ENCODE results near the gene FABP1.

The FABP1 gene

DNA sequence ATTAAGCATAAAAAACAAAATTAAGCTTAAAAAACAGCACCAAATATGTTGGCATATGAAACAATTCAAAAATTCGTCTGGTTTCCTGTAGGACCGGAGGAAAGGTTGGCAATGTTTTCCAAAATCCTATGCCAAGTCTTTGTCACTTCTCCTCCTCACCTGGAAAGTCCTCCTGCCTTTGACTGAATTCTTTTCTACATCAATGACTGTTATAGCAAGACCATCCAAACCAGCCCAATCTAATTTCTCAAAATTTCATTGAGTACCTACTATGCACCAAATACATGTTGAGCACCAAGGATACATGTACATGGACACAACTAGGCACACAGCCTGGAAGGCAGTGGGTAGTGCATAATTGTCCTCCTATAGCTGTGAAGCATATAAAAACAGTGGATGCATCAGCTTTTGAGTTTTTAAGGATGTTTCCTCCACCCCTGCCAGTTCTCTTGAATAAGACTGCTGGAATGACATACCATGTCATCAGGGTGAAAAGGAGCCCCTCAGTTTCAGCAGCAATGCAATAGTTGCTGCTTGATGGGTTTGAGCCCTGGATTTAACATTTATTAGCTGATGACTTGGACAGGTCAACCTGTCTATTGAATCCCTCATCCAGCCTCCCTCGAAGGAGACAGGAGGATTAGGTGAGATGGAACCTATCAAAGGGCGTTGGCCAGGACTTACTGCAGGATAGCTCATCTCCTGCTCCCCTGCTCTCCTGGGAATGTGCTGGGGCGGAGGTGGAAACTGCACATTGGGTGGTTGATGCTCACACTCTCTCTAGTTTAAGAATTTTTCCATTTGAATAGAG, 4.5 kb downstream of the FABP1 start:
- H3K36me3 ChIP-seq (ENCODE audit: insufficient read depth, low read length): no peaks in the 10 kb centered on the region
- no peak overlapping the region for H3K4me2 ChIP-seq (ENCODE audit: low read length)
- H3K27me3 ChIP-seq (ENCODE audit: control insufficient read depth, insufficient read depth, low read length): peaks cover 14% of the 10 kb centered on the region
- no peak overlapping the region for H3K9ac ChIP-seq (ENCODE audit: low read depth, low read length)
- no peak overlapping the region for H3K4me3 ChIP-seq (ENCODE audit: low read length)
- no peaks in the 10 kb centered on the region for H3K4me1 ChIP-seq (ENCODE audit: control insufficient read depth, insufficient read depth, low read length)
- H3K9me3 ChIP-seq (replicated peaks; ENCODE audit: low read length): no peaks in the 10 kb centered on the region

DNA sequence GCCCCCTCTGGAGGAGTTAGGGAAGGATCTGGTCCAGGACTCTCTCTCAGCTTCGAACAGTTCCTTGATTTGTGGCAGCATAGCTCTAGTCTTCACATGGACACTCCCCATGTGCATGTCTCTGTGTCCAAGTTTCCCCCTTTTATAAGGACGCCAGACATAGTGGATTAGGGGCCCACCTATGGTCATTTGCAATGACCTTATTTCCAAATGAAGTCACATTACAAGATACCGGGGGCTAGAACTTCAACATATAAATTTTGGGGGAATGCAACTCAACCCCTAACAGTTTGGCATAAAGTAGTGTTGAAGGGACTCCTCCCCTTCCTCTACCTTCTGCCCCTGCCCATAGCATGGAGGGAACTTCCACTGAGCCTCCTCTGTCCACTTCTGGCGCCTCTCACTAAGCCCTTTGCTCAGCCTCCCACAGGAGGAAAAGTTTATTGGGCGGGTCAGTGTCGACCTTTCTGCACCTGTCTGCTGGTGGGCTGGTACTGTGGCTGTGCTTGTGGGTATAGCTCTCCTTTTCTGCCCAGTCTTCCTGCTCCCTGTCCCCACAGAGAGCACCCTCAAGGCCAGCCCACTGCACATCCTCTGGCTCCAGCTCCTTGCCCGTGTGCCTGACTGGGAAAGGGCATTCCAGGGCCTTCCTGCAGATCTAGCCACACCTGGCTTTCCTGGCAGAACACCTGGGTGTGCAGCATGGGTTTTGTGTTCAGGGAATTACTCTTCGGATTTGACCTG, 5.5 kb downstream of the FABP1 start:
- Histone ChIP-seq H3K4me2 (ENCODE audit: low read length) (no peak overlapping the region), H3K4me3 (ENCODE audit: low read length) (no peak overlapping the region), H3K4me1 (ENCODE audit: control insufficient read depth, insufficient read depth, low read length) (no peaks in the 10 kb centered on the region), H3K27me3 (ENCODE audit: control insufficient read depth, insufficient read depth, low read length) (peaks cover 21% of the 10 kb centered on the region), H3K36me3 (ENCODE audit: insufficient read depth, low read length) (no peaks in the 10 kb centered on the region), H3K9ac (ENCODE audit: low read depth, low read length) (no peak overlapping the region), H3K9me3 (replicated peaks; ENCODE audit: low read length) (no peaks in the 10 kb centered on the region)

DNA sequence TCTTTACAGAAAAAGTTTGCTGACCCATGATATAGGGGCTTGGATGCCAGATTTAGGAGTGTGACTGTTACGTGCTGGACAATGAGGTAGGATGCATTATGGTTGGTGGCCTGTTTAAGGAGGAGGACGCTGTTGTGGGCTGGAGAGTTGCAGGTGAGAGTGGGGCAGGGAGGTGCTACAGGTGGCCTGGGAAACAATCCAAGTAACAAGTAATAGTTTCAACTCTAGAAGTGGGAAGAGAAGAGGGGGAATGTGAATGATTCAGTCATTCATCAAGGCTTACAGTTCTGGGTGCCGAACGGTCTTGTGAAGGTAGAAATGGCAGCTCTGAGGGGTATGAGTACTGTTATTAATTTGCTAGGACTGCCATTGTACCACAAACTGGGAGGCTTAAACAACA, 6.2 kb downstream of the FABP1 start:
- no peaks in the 10 kb centered on the region for H3K4me1 ChIP-seq (ENCODE audit: control insufficient read depth, insufficient read depth, low read length)
- H3K4me3 ChIP-seq (ENCODE audit: low read length): no peak overlapping the region
- no peak overlapping the region for H3K4me2 ChIP-seq (ENCODE audit: low read length)
- H3K9ac ChIP-seq (ENCODE audit: low read depth, low read length): no peak overlapping the region
- no peaks in the 10 kb centered on the region for H3K9me3 ChIP-seq (replicated peaks; ENCODE audit: low read length)
- no peaks in the 10 kb centered on the region for H3K36me3 ChIP-seq (ENCODE audit: insufficient read depth, low read length)
- peaks cover 21% of the 10 kb centered on the region for H3K27me3 ChIP-seq (ENCODE audit: control insufficient read depth, insufficient read depth, low read length)

DNA sequence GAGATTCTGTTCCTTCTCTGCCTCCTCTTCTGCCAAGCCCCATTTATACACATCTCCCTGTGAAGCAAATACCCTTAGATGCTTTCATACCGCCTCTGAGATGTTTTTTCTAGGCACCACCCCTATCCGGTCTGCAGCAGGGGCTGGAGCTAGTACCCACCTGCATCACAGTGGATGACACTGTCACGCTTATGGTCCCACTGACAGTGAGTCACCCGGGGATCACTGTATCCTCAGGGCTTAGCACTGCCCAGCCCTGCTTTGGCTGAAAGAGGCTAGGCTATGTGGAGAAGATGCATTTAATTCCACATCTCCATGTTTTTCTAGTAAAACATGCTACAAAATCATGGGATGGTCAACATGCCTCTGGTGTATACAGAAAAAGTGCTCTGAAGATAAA, 9.9 kb downstream of the FABP1 start:
- Histone ChIP-seq H3K9me3 (replicated peaks; ENCODE audit: low read length) (no peaks in the 10 kb centered on the region), H3K36me3 (ENCODE audit: insufficient read depth, low read length) (no peaks in the 10 kb centered on the region), H3K4me3 (ENCODE audit: low read length) (no peak overlapping the region), H3K4me2 (ENCODE audit: low read length) (no peak overlapping the region), H3K27me3 (ENCODE audit: control insufficient read depth, insufficient read depth, low read length) (peaks cover 34% of the 10 kb centered on the region), H3K9ac (ENCODE audit: low read depth, low read length) (no peak overlapping the region), H3K4me1 (ENCODE audit: control insufficient read depth, insufficient read depth, low read length) (no peaks in the 10 kb centered on the region)

DNA sequence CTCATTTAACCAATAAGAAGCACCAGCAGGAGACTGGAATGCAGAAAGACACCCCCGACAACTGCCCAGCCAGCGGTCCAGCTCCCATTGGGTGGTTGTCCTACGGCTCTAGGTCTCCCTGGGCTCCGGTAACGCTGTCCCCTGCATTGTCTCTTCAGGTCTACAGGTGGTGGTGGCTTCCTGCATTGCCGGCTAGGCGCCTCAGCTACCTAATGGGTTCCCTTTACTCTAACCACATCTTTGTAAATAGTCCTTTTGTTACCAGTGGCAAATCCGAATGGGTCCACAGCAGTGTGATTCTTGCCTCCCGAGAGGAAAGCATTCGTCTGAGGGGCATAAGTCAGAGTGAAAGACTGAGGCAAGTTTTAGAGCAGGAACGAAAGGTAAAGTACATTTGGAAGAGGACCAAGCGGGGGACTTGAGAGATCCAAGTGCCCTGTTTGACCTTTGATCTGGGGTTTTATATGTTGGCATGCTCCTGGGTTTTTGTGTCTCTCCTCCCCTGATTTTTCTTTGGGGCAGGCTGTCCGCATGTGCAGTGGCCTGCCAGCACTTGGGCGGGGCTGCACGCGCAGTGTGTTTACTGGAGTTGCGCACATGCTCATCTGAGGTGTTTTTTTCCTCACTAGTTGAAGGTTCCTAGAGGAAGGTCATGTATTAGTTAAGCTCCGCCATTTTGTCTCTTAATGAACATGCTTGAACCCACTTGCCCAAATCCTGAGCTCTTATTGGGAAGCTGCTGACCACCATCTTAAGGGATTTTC, 11.0 kb downstream of the FABP1 start:
- no peak overlapping the region for H3K4me3 ChIP-seq (ENCODE audit: low read length)
- no peaks in the 10 kb centered on the region for H3K36me3 ChIP-seq (ENCODE audit: insufficient read depth, low read length)
- no peak overlapping the region for H3K4me2 ChIP-seq (ENCODE audit: low read length)
- H3K9me3 ChIP-seq (replicated peaks; ENCODE audit: low read length): no peaks in the 10 kb centered on the region
- no peaks in the 10 kb centered on the region for H3K4me1 ChIP-seq (ENCODE audit: control insufficient read depth, insufficient read depth, low read length)
- no peak overlapping the region for H3K9ac ChIP-seq (ENCODE audit: low read depth, low read length)
- H3K27me3 ChIP-seq (ENCODE audit: control insufficient read depth, insufficient read depth, low read length): peaks cover 34% of the 10 kb centered on the region

DNA sequence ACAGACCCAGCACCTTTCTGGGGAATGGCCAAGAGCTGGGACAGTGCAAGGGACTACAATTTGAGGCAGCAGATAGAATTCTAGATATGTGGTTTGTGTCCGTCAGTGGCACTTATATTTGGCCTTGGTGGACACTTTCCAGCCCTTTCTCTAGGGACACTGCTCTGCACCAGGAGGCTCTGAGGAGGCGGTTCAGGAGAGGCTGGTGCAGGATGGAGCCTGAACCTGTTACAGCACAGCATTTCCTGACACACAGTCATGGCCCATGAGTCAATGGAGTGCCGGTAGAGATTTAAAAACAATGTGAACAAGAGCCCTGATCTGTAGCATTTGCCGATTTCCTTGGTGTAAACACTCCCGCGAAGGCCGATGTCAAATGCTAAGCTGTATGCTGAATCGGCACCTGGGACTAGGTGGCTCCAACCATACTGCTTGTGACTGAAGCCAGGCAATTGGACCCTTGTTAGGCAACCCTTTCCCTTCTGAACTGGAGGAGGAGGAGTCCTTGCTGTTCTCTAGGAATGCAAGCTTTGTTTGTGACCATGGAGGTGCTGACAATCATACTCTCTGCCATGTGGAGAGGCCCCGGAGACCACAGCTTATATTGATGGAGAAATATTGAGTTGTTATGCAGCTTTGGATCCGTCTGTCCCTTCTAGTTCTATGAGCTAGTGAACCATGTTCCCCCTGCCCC, 11.9 kb downstream of the FABP1 start:
- Histone ChIP-seq H3K9me3 (replicated peaks; ENCODE audit: low read length) (no peaks in the 10 kb centered on the region), H3K4me2 (ENCODE audit: low read length) (no peak overlapping the region), H3K36me3 (ENCODE audit: insufficient read depth, low read length) (no peaks in the 10 kb centered on the region), H3K4me1 (ENCODE audit: control insufficient read depth, insufficient read depth, low read length) (no peaks in the 10 kb centered on the region), H3K4me3 (ENCODE audit: low read length) (no peak overlapping the region), H3K9ac (ENCODE audit: low read depth, low read length) (no peak overlapping the region), H3K27me3 (ENCODE audit: control insufficient read depth, insufficient read depth, low read length) (peaks cover 34% of the 10 kb centered on the region)

DNA sequence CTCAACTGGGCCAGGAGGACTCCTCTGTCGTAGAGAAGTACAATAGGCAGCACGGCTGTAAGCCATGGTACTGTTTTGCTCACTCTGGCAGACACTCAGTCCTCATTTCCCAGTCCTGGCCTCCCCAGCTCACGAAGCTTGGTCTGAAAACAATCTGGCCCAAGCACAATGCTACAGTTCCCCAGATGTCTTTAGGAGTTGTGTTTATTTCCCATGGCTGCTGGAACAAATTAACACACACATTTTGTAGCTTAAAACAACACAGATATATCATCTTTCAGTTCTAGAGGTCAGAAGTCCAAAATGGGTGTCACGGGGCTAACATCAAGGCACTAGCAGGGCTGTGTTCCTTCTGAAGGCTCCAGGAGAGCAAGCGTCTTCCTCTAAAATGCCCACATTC, 13.0 kb downstream of the FABP1 start:
- no peak overlapping the region for H3K9ac ChIP-seq (ENCODE audit: low read depth, low read length)
- no peaks in the 10 kb centered on the region for H3K4me1 ChIP-seq (ENCODE audit: control insufficient read depth, insufficient read depth, low read length)
- no peaks in the 10 kb centered on the region for H3K9me3 ChIP-seq (replicated peaks; ENCODE audit: low read length)
- no peak overlapping the region for H3K4me3 ChIP-seq (ENCODE audit: low read length)
- no peaks in the 10 kb centered on the region for H3K36me3 ChIP-seq (ENCODE audit: insufficient read depth, low read length)
- H3K4me2 ChIP-seq (ENCODE audit: low read length): no peak overlapping the region
- H3K27me3 ChIP-seq (ENCODE audit: control insufficient read depth, insufficient read depth, low read length): peaks cover 34% of the 10 kb centered on the region

DNA sequence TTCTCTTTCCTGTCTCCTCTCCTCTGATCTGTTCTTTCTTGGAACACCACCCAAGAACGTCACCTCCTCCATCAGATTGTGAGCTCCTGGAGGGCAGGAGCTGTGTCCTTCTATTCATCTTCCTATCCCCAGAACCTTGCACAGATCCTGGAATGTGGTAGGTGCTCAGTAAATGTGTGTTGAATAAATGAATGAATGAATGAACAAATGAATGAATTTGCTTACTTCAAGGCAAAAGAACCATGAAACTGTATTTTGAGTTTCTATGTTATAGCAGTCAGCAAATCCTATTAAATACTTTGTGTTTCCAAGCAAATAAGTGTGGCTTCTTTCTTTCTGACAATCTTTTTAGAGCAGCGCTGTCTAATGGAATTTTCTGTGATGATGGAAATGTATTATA, 14.8 kb downstream of the FABP1 start:
- Histone ChIP-seq H3K9ac (ENCODE audit: low read depth, low read length) (no peak overlapping the region), H3K9me3 (replicated peaks; ENCODE audit: low read length) (no peaks in the 10 kb centered on the region), H3K36me3 (ENCODE audit: insufficient read depth, low read length) (no peaks in the 10 kb centered on the region), H3K4me3 (ENCODE audit: low read length) (no peak overlapping the region), H3K27me3 (ENCODE audit: control insufficient read depth, insufficient read depth, low read length) (peaks cover 24% of the 10 kb centered on the region), H3K4me1 (ENCODE audit: control insufficient read depth, insufficient read depth, low read length) (no peaks in the 10 kb centered on the region), H3K4me2 (ENCODE audit: low read length) (no peak overlapping the region)

DNA sequence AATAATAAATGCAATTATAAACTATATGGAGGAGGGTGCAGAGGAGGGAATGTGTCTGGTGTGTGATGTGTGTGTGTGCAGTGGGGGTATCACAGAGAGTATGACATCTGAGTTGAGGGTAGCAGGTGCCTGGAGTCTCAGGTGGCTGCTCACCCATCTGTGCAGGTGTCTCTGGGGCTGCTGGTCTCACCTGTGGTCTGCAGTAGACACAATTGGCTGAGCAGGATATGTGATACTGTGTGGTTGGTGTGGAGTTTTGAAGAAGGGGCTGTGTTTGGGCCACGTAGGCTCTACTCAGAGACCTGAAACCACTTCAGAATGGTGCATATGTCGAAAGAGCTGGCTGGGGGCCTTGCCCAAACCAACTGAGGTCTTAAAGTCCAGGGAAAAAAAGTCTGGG, 17.0 kb downstream of the FABP1 start:
- Histone ChIP-seq H3K27me3 (ENCODE audit: control insufficient read depth, insufficient read depth, low read length) (peaks cover 16% of the 10 kb centered on the region), H3K4me3 (ENCODE audit: low read length) (no peak overlapping the region), H3K4me1 (ENCODE audit: control insufficient read depth, insufficient read depth, low read length) (no peaks in the 10 kb centered on the region), H3K36me3 (ENCODE audit: insufficient read depth, low read length) (no peaks in the 10 kb centered on the region), H3K4me2 (ENCODE audit: low read length) (no peak overlapping the region), H3K9ac (ENCODE audit: low read depth, low read length) (no peak overlapping the region), H3K9me3 (replicated peaks; ENCODE audit: low read length) (no peaks in the 10 kb centered on the region)

DNA sequence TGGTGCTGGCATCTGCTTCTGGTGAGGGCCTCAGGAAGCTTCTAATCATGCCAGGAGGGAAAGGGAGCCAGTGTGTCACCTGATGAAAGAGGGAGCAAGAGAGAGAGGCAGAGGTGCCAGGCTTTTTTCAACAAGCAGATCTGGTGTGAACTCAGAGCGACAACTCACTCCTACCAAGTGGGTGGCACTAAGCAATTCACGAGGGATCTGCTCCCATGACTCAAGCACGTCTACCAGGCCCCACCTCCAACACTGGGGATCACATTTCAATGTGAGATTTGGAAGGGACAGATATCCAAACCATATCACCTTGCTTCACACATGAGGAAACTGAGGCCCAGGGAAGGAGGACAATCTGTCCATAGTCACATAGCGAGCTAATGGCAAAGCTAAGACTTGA, 19.1 kb downstream of the FABP1 start:
- Histone ChIP-seq H3K9ac (ENCODE audit: low read depth, low read length) (no peak overlapping the region), H3K4me3 (ENCODE audit: low read length) (no peak overlapping the region), H3K4me2 (ENCODE audit: low read length) (no peak overlapping the region), H3K4me1 (ENCODE audit: control insufficient read depth, insufficient read depth, low read length) (no peaks in the 10 kb centered on the region), H3K36me3 (ENCODE audit: insufficient read depth, low read length) (no peaks in the 10 kb centered on the region), H3K27me3 (ENCODE audit: control insufficient read depth, insufficient read depth, low read length) (peaks cover 4% of the 10 kb centered on the region), H3K9me3 (replicated peaks; ENCODE audit: low read length) (no peaks in the 10 kb centered on the region)

DNA sequence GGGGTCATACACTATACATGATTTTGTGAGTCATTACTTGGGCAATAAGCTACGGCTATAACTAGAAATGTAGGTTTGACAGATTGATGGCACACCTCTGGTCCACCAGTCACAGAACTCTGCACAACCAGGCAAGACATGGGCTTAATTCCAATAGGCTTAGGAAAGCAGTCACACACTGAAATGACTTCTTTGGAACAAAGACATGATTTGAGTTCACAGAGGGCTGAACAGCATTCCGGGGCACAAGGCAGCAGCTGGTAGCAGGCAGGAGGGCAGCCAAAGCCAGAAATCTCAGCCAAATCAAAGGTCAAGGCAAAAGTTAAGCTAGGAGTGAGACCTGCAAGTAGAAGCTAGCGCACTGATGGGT, 27.4 kb downstream of the FABP1 start:
- no peaks in the 10 kb centered on the region for H3K4me1 ChIP-seq (ENCODE audit: control insufficient read depth, insufficient read depth, low read length)
- H3K9me3 ChIP-seq (replicated peaks; ENCODE audit: low read length): no peaks in the 10 kb centered on the region
- no peak overlapping the region for H3K4me2 ChIP-seq (ENCODE audit: low read length)
- no peak overlapping the region for H3K4me3 ChIP-seq (ENCODE audit: low read length)
- H3K36me3 ChIP-seq (ENCODE audit: insufficient read depth, low read length): no peaks in the 10 kb centered on the region
- H3K9ac ChIP-seq (ENCODE audit: low read depth, low read length): no peak overlapping the region
- H3K27me3 ChIP-seq (ENCODE audit: control insufficient read depth, insufficient read depth, low read length): peaks cover 5% of the 10 kb centered on the region

All from skeletal muscle satellite cell (primary cell).